Neural progenitor cell (in vitro differentiated cells): Measurements from ENCODE around the gene RAI14. TPM values are rescaled to one million over a fixed set of nuclear protein-coding genes. Genes with fewer than 3 reads are reported as not detected.

Experiments used
- DNase-seq: peaks from one replicate; pipeline ENCODE4 v3.0.0-alpha.2; 2016; ENCODE audit warnings: low spot score
- H2AFZ ChIP-seq: fragments of 200-600 bp; sonication (generic); replicated peaks from 2 replicates; pipeline ENCODE4 v1.6.1; 2016; ENCODE audit warnings: antibody characterized with exemption
- H3F3A ChIP-seq: fragments of 200-600 bp; sonication (generic); 2 replicates; pipeline ENCODE4 v1.6.1; 2016; ENCODE audit warnings: antibody characterized with exemption, low read depth
- H3K27ac ChIP-seq: fragments of 200-600 bp; sonication (generic); 2 replicates; pipeline ENCODE4 v1.5.1; 2016; ENCODE audit warnings: mild to moderate bottlenecking
- H3K27me3 ChIP-seq: fragments of 200-600 bp; sonication (generic); 2 replicates; pipeline ENCODE4 v1.6.1; 2016; ENCODE audit warnings: mild to moderate bottlenecking, moderate library complexity
- H3K36me3 ChIP-seq: fragments of 200-600 bp; sonication (generic); 2 replicates; pipeline ENCODE4 v1.5.1; 2016
- H3K4me1 ChIP-seq: fragments of 200-600 bp; sonication (generic); 2 replicates; pipeline ENCODE4 v1.6.1; 2016; ENCODE audit warnings: mixed run types
- H3K4me2 ChIP-seq: fragments of 200-600 bp; sonication (generic); 2 replicates; pipeline ENCODE4 v1.6.1; 2016
- H3K4me3 ChIP-seq: fragments of 200-600 bp; sonication (generic); 2 replicates; pipeline ENCODE4 v1.5.1; 2016
- H3K79me2 ChIP-seq: fragments of 200-600 bp; sonication (generic); 2 replicates; pipeline ENCODE4 v1.6.1; 2016; ENCODE audit warnings: low read depth
- H3K9ac ChIP-seq: fragments of 200-600 bp; sonication (generic); 2 replicates; pipeline ENCODE4 v1.6.1; 2016
- H3K9me3 ChIP-seq: fragments of 200-600 bp; sonication (generic); 2 replicates; pipeline ENCODE4 v1.5.1; 2016; ENCODE audit warnings: low read depth
- H4K20me1 ChIP-seq: fragments of 200-600 bp; sonication (generic); 2 replicates; pipeline ENCODE4 v1.6.1; 2016; ENCODE audit warnings: low read depth
- H3K27ac Mint-ChIP-seq: 3 replicates; pipeline ENCODE4 v1.8.0; 2021; ENCODE audit warnings: mixed read lengths
- H3K27me3 Mint-ChIP-seq: 2 replicates; pipeline ENCODE4 v1.8.0; 2022; ENCODE audit warnings: low read depth, mild to moderate bottlenecking, inconsistent platforms, moderate library complexity, mixed read lengths; ENCODE audit not compliant: insufficient read depth
- H3K36me3 Mint-ChIP-seq: 3 replicates; pipeline ENCODE4 v1.8.0; 2021; ENCODE audit warnings: mixed read lengths
- H3K4me1 Mint-ChIP-seq: 3 replicates; pipeline ENCODE4 v1.8.0; 2021; ENCODE audit warnings: mixed read lengths
- H3K4me3 Mint-ChIP-seq: 3 replicates; pipeline ENCODE4 v1.8.0; 2021; ENCODE audit warnings: mild to moderate bottlenecking, moderate library complexity, mixed read lengths
- H3K9me3 Mint-ChIP-seq: 3 replicates; pipeline ENCODE4 v1.8.0; 2020; ENCODE audit warnings: mixed read lengths
- EZH2 ChIP-seq: fragments of 200-600 bp; sonication (generic); IDR thresholded peaks from 2 replicates; pipeline ENCODE4 v1.6.1; 2017; ENCODE audit warnings: antibody characterized with exemption, mild to moderate bottlenecking, moderate library complexity
- EZH2phosphoT487 ChIP-seq: fragments of 200-600 bp; sonication (generic); IDR thresholded peaks from 2 replicates; pipeline ENCODE4 v1.6.1; 2017; ENCODE audit warnings: antibody characterized with exemption
- total RNA-seq: library from RNA; depleted of rRNA; stranded (reverse); fragments of >200 nt; gene quantifications from 2 replicates; pipeline ENCODE4 v1.2.3, GENCODE V29; 2015; ENCODE audit warnings: low replicate concordance
- TF ChIP-seq, protein P1 (sequence below): fragments of 200-600 bp; sonication (generic); IDR thresholded peaks from 2 replicates; pipeline ENCODE4 v1.5.1; 2017; ENCODE audit warnings: antibody characterized with exemption, mild to moderate bottlenecking

The RAI14 gene
- total RNA-seq, 1 donor from 2014 or later: 54.6 TPM

- Histone ChIP-seq H3K79me2 (no peaks in the 10 kb centered on the region), H3K4me1 (no peaks in the 10 kb centered on the region), H3K36me3 (no peaks in the 10 kb centered on the region), H4K20me1 (no peaks in the 10 kb centered on the region), H3F3A (no peaks in the 10 kb centered on the region), H3K4me3 (no peak overlapping the region), H3K9ac (no peak overlapping the region), H3K9me3 (no peaks in the 10 kb centered on the region), H3K27me3 (no peaks in the 10 kb centered on the region), H3K4me2 (no peak overlapping the region), H3K27ac (no peak overlapping the region), H2AFZ (no peak overlapping the region)
- no peak for DNase-seq
- H3K36me3 Mint-ChIP-seq: peaks cover 11% of the 10 kb centered on the region
- H3K9me3 Mint-ChIP-seq: peaks cover 5% of the 10 kb centered on the region
- no peak for TF ChIP-seq EZH2phosphoT487
- TF ChIP-seq, protein P1, sequence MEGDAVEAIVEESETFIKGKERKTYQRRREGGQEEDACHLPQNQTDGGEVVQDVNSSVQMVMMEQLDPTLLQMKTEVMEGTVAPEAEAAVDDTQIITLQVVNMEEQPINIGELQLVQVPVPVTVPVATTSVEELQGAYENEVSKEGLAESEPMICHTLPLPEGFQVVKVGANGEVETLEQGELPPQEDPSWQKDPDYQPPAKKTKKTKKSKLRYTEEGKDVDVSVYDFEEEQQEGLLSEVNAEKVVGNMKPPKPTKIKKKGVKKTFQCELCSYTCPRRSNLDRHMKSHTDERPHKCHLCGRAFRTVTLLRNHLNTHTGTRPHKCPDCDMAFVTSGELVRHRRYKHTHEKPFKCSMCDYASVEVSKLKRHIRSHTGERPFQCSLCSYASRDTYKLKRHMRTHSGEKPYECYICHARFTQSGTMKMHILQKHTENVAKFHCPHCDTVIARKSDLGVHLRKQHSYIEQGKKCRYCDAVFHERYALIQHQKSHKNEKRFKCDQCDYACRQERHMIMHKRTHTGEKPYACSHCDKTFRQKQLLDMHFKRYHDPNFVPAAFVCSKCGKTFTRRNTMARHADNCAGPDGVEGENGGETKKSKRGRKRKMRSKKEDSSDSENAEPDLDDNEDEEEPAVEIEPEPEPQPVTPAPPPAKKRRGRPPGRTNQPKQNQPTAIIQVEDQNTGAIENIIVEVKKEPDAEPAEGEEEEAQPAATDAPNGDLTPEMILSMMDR: no peak
- no peak for TF ChIP-seq EZH2
- no peak overlapping the region for H3K4me3 Mint-ChIP-seq
- H3K27ac Mint-ChIP-seq: no peak overlapping the region
- peaks cover 2% of the 10 kb centered on the region for H3K27me3 Mint-ChIP-seq
- H3K4me1 Mint-ChIP-seq: peaks cover 10% of the 10 kb centered on the region
These were observed 212.7 kb downstream of the RAI14 start for GRCh38 chr5:34868791-34869190.

GRCh38 chr5:34869256-34869655, 213.1 kb downstream of the RAI14 start:
- Histone ChIP-seq H3K36me3 (no peaks in the 10 kb centered on the region), H3K79me2 (no peaks in the 10 kb centered on the region), H3K9ac (no peak overlapping the region), H4K20me1 (no peaks in the 10 kb centered on the region), H3K4me3 (no peak overlapping the region), H3F3A (no peaks in the 10 kb centered on the region), H3K27ac (no peak overlapping the region), H2AFZ (no peak overlapping the region), H3K4me2 (no peak overlapping the region), H3K27me3 (no peaks in the 10 kb centered on the region), H3K4me1 (no peaks in the 10 kb centered on the region), H3K9me3 (no peaks in the 10 kb centered on the region)
- no peak overlapping the region for H3K4me3 Mint-ChIP-seq
- peaks cover 11% of the 10 kb centered on the region for H3K36me3 Mint-ChIP-seq
- H3K4me1 Mint-ChIP-seq: peaks cover 10% of the 10 kb centered on the region
- H3K27me3 Mint-ChIP-seq: peaks cover 2% of the 10 kb centered on the region
- H3K27ac Mint-ChIP-seq: no peak overlapping the region
- DNase-seq: no peak
- peaks cover 5% of the 10 kb centered on the region for H3K9me3 Mint-ChIP-seq
- TF ChIP-seq EZH2phosphoT487: no peak
- no peak for TF ChIP-seq EZH2
- TF ChIP-seq, protein P1: no peak

DNA sequence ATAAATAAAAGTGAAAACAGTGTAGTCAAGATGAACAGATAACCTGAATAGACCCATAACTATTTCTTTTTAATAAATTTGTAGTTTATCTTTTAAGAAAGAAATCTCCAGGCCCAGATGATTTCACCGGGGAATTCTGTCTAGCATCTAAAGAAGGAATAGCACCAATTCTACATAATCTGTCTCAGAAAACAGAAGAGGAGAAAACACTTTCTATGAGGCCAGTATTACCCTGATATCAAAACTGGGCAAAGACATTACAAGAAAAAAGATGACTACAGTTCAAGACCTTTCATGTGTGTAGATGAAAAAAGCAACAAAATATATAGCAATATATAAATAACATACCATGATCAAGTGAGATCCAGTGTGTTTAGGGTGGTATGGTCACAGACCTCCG, 214.3 kb downstream of the RAI14 start:
- H3K79me2 ChIP-seq: no peaks in the 10 kb centered on the region
- H3K27me3 ChIP-seq: no peaks in the 10 kb centered on the region
- no peaks in the 10 kb centered on the region for H3F3A ChIP-seq
- H3K27ac ChIP-seq: no peak overlapping the region
- Mint-ChIP-seq H3K4me3 (no peak overlapping the region), H3K27me3 (peaks cover 2% of the 10 kb centered on the region), H3K9me3 (peaks cover 6% of the 10 kb centered on the region), H3K27ac (no peak overlapping the region), H3K36me3 (peaks cover 11% of the 10 kb centered on the region), H3K4me1 (peaks cover 10% of the 10 kb centered on the region)
- no peak overlapping the region for H3K9ac ChIP-seq
- DNase-seq: no peak
- H3K4me2 ChIP-seq: no peak overlapping the region
- H4K20me1 ChIP-seq: no peaks in the 10 kb centered on the region
- H2AFZ ChIP-seq: no peak overlapping the region
- no peak overlapping the region for H3K4me3 ChIP-seq
- no peaks in the 10 kb centered on the region for H3K9me3 ChIP-seq
- no peaks in the 10 kb centered on the region for H3K4me1 ChIP-seq
- no peaks in the 10 kb centered on the region for H3K36me3 ChIP-seq
- TF ChIP-seq EZH2 (no peak), EZH2phosphoT487 (no peak)
- TF ChIP-seq, protein P1: no peak

GRCh38 chr5:34876275-34876674, 220.1 kb downstream of the RAI14 start:
- Mint-ChIP-seq H3K9me3 (peaks cover 12% of the 10 kb centered on the region), H3K36me3 (peaks cover 2% of the 10 kb centered on the region), H3K27ac (no peak overlapping the region), H3K27me3 (peaks cover 2% of the 10 kb centered on the region), H3K4me3 (no peak overlapping the region), H3K4me1 (no peaks in the 10 kb centered on the region)
- Histone ChIP-seq H2AFZ (no peak overlapping the region), H3K36me3 (no peaks in the 10 kb centered on the region), H3K79me2 (no peaks in the 10 kb centered on the region), H3F3A (no peaks in the 10 kb centered on the region), H3K9ac (no peak overlapping the region), H3K4me3 (no peak overlapping the region), H3K27me3 (no peaks in the 10 kb centered on the region), H3K4me1 (no peaks in the 10 kb centered on the region), H3K4me2 (no peak overlapping the region), H4K20me1 (no peaks in the 10 kb centered on the region), H3K9me3 (peaks cover 23% of the 10 kb centered on the region), H3K27ac (no peak overlapping the region)
- DNase-seq: no peak
- TF ChIP-seq EZH2 (no peak), EZH2phosphoT487 (no peak)
- TF ChIP-seq, protein P1: no peak
